Smooth muscle cell (in vitro differentiated cells): Measurements from ENCODE around the gene DNAJA4. TPM values are rescaled to one million over a fixed set of nuclear protein-coding genes. Genes with fewer than 3 reads are reported as not detected.

ENCODE experiments used
- DNase-seq: peaks from one replicate; lab custom pipeline; 2025; ENCODE audit not compliant: unreplicated experiment; lab: John Stamatoyannopoulos, UW
- H2AFZ ChIP-seq: fragments of 200-600 bp; sonication (generic); 2 replicates; pipeline ENCODE4 v1.6.0; 2016; ENCODE audit warnings: antibody characterized with exemption, low read depth, mild to moderate bottlenecking
- H3F3A ChIP-seq: fragments of 200-600 bp; sonication (generic); 2 replicates; pipeline ENCODE4 v1.6.0; 2017; ENCODE audit warnings: antibody characterized with exemption, low read depth
- H3K27ac ChIP-seq: fragments of 200-600 bp; sonication (generic); 2 replicates; pipeline ENCODE4 v1.5.1; 2016; ENCODE audit warnings: low read depth, mild to moderate bottlenecking
- H3K27me3 ChIP-seq: fragments of 200-600 bp; sonication (generic); 2 replicates; pipeline ENCODE4 v1.6.1; 2016; ENCODE audit warnings: low read depth, mild to moderate bottlenecking
- H3K36me3 ChIP-seq: fragments of 200-600 bp; sonication (generic); 2 replicates; pipeline ENCODE4 v1.5.1; 2016; ENCODE audit warnings: low read depth
- H3K4me1 ChIP-seq: fragments of 200-600 bp; sonication (generic); 2 replicates; pipeline ENCODE4 v1.5.1; 2016; ENCODE audit warnings: low read depth
- H3K4me2 ChIP-seq: fragments of 200-600 bp; sonication (generic); 2 replicates; pipeline ENCODE4 v1.6.0; 2016; ENCODE audit warnings: mild to moderate bottlenecking
- H3K4me3 ChIP-seq: fragments of 200-600 bp; sonication (generic); 2 replicates; pipeline ENCODE4 v1.5.1; 2016; ENCODE audit warnings: mild to moderate bottlenecking
- H3K79me2 ChIP-seq: fragments of 200-600 bp; sonication (generic); 2 replicates; pipeline ENCODE4 v1.6.0; 2016; ENCODE audit warnings: low read depth, mild to moderate bottlenecking
- H3K9ac ChIP-seq: fragments of 200-600 bp; sonication (generic); 2 replicates; pipeline ENCODE4 v1.6.0; 2016; ENCODE audit warnings: low read depth
- H3K9me3 ChIP-seq: fragments of 200-600 bp; sonication (generic); replicated peaks from 2 replicates; pipeline ENCODE4 v1.5.1; 2016; ENCODE audit warnings: low read depth
- H4K20me1 ChIP-seq: fragments of 200-600 bp; sonication (generic); 2 replicates; pipeline ENCODE4 v1.6.0; 2016; ENCODE audit warnings: low read depth
- CTCF ChIP-seq: fragments of 200-600 bp; sonication (generic); IDR thresholded peaks from 2 replicates; pipeline ENCODE4 v1.5.1; 2017; ENCODE audit warnings: borderline replicate concordance, mild to moderate bottlenecking, antibody characterized with exemption; ENCODE audit not compliant: insufficient read depth, poor library complexity, severe bottlenecking
- WGBS: methylation state at CpG from one replicate; pipeline ENCODE4 v1.1.7; 2016; ENCODE audit warnings: low lambda C conversion rate; 5-methylcytosine and 5-hydroxymethylcytosine counted together
- polyA plus RNA-seq: library from polyadenylated mRNA; unstranded; fragments of >200 nt; fragmentation: Nextera tagmentation; extraction: Ambion mirVana; gene quantifications from 2 replicates; pipeline ENCODE4 v1.2.1, GENCODE V29; 2016
- total RNA-seq: library from RNA; depleted of rRNA; stranded (reverse); fragments of >200 nt; gene quantifications from 2 replicates; pipeline ENCODE4 v1.2.3, GENCODE V29; 2014

DNAJA4 gene
- total and polyA plus RNA-seq, 2 experiments from 2014 or later: 2.7 to 4.0 TPM

DNA sequence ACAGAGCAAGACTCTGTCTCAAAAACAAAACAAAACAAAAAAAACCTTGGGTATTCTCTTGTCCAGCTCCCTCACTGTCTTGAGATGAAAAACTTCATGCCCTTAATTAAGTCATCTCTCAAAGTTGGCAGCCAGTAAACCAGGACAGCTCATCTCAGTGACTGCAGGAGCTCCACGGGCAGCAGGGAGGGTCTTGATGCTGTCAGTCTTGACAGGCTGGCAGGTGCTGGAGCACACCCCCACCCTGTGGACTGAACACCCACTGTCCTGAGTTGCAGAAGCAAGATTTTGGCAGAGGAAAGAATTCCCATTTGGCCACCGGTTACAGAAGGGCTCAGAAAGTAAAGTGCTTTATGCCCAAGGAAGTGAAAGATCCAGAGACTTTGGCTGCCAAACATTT is 8.0 kb downstream of the DNAJA4 start:
- Histone ChIP-seq H3K9me3 (no peaks in the 10 kb centered on the region), H3K27ac (no peak overlapping the region), H3K27me3 (no peaks in the 10 kb centered on the region), H3K4me2 (no peak overlapping the region), H3K4me3 (no peak overlapping the region), H3F3A (no peaks in the 10 kb centered on the region), H3K36me3 (no peaks in the 10 kb centered on the region), H3K9ac (no peak overlapping the region), H3K4me1 (no peaks in the 10 kb centered on the region), H2AFZ (no peak overlapping the region), H4K20me1 (no peaks in the 10 kb centered on the region), H3K79me2 (no peaks in the 10 kb centered on the region)
- TF ChIP-seq CTCF: no peak
- WGBS: 82% methylated on average over 2 of the region's 2 CpGs
- DNase-seq: no peak

DNA sequence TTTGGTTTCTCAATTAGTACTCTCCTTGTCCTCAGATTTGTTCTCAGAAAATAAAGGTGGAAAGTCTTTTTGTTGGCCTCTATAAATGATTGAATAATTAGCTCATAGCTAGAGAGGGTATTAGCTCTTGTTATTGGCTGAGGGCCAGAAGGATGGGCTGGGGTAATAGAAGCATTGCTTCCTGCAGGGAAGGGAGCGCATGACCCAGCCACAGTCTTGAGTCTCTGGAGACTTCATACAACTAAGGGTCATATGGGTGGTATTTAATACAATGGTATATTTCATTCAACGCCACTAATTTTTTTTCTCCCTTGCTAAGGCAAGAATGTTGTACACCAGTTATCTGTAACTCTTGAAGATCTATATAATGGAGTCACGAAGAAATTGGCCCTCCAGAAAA is 8.4 kb downstream of the DNAJA4 start:
- H3K27me3 ChIP-seq: no peaks in the 10 kb centered on the region
- WGBS: 99% methylated on average over 3 of the region's 3 CpGs
- no peak overlapping the region for H3K4me2 ChIP-seq
- no peak overlapping the region for H3K4me3 ChIP-seq
- H3K79me2 ChIP-seq: no peaks in the 10 kb centered on the region
- H2AFZ ChIP-seq: no peak overlapping the region
- H4K20me1 ChIP-seq: no peaks in the 10 kb centered on the region
- no peak for DNase-seq
- no peaks in the 10 kb centered on the region for H3F3A ChIP-seq
- H3K36me3 ChIP-seq: no peaks in the 10 kb centered on the region
- H3K4me1 ChIP-seq: no peaks in the 10 kb centered on the region
- no peak for TF ChIP-seq CTCF
- no peak overlapping the region for H3K27ac ChIP-seq
- H3K9me3 ChIP-seq: no peaks in the 10 kb centered on the region
- no peak overlapping the region for H3K9ac ChIP-seq

- Histone ChIP-seq H4K20me1 (no peaks in the 10 kb centered on the region), H3K9me3 (no peaks in the 10 kb centered on the region), H2AFZ (no peak overlapping the region), H3K4me2 (no peak overlapping the region), H3K4me3 (no peak overlapping the region), H3K79me2 (no peaks in the 10 kb centered on the region), H3K27me3 (no peaks in the 10 kb centered on the region), H3K27ac (no peak overlapping the region), H3K36me3 (no peaks in the 10 kb centered on the region), H3K4me1 (no peaks in the 10 kb centered on the region), H3K9ac (no peak overlapping the region), H3F3A (no peaks in the 10 kb centered on the region)
- TF ChIP-seq CTCF: no peak
- DNase-seq: no peak
- WGBS: 95% methylated on average over 5 of the region's 5 CpGs
Observed at GRCh38 chr15:78274994-78275393, 10.6 kb downstream of the DNAJA4 start.

- no peak for TF ChIP-seq CTCF
- Histone ChIP-seq H3K9me3 (no peaks in the 10 kb centered on the region), H3K27me3 (no peaks in the 10 kb centered on the region), H3K79me2 (no peaks in the 10 kb centered on the region), H3K4me3 (no peak overlapping the region), H2AFZ (no peak overlapping the region), H3K36me3 (no peaks in the 10 kb centered on the region), H4K20me1 (no peaks in the 10 kb centered on the region), H3K4me1 (no peaks in the 10 kb centered on the region), H3F3A (no peaks in the 10 kb centered on the region), H3K4me2 (no peak overlapping the region), H3K27ac (peak overlapping the region; percentile 2), H3K9ac (no peak overlapping the region)
- DNase-seq: no peak
- 74% methylated on average over 6 of the region's 6 CpGs for WGBS
Observed at GRCh38 chr15:78276064-78276943, 11.9 kb downstream of the DNAJA4 start.
